Astrocyte of the spinal cord (primary cell): ENCODE data around the gene SPDEF.

Source experiments
- DNase-seq: peaks from one replicate; pipeline ENCODE4 v3.0.0; 2011; ENCODE audit warnings: low read depth, low spot score
- H3K4me3 ChIP-seq: 2 replicates; pipeline ENCODE4 v1.5.1; 2011; ENCODE audit warnings: low read depth, mild to moderate bottlenecking, low read length, moderate library complexity
- CTCF ChIP-seq: IDR thresholded peaks from 2 replicates; pipeline ENCODE4 v1.5.1; 2012; ENCODE audit warnings: low read depth, mild to moderate bottlenecking, low read length, inconsistent platforms
- in situ Hi-C: cut with HindIII; loops from 2 replicates; pipeline ENCODE4 v1.10.0; 2017; ENCODE audit warnings: low sequenced_read_pairs

Gene SPDEF

GRCh38 chr6:34536959-34537848 lies 18.9 kb downstream of the SPDEF start:
- in situ Hi-C loops, result no loop called here
- no peak for DNase-seq
- TF ChIP-seq CTCF, result no peak
- H3K4me3 ChIP-seq, result no peak overlapping the region

- no peak for DNase-seq
- no peak for TF ChIP-seq CTCF
- H3K4me3 ChIP-seq, result no peak overlapping the region
- in situ Hi-C loops, result no loop called here
Measured at GRCh38 chr6:34536251-34536958, 19.7 kb downstream of the SPDEF start.

- no peak for DNase-seq
- TF ChIP-seq CTCF, result no peak
- in situ Hi-C loops, result no loop called here
- H3K4me3 ChIP-seq, result no peak overlapping the region
Measured at GRCh38 chr6:34535646-34536045, 20.5 kb downstream of the SPDEF start.

GRCh38 chr6:34535199-34535598 lies 20.9 kb downstream of the SPDEF start:
- no peak for DNase-seq
- H3K4me3 ChIP-seq, result no peak overlapping the region
- no peak for TF ChIP-seq CTCF
- in situ Hi-C loops, result no loop called here

GRCh38 chr6:34534656-34535055 lies 21.5 kb downstream of the SPDEF start:
- in situ Hi-C loops, result no loop called here
- no peak for DNase-seq

GRCh38 chr6:34534146-34534545 lies 22.0 kb downstream of the SPDEF start:
- H3K4me3 ChIP-seq, result no peak overlapping the region
- in situ Hi-C loops, result no loop called here
- no peak for DNase-seq
- no peak for TF ChIP-seq CTCF

More at GRCh38 chr6:34534656-34535055, 21.5 kb downstream of the SPDEF start:
- H3K4me3 ChIP-seq, result no peak overlapping the region
- TF ChIP-seq CTCF, result no peak
